Mucosa of rectum (tissue), 2 donors: ENCODE data around the gene HEATR9.

Experiments used
- H3K27ac ChIP-seq, 2 donors: one replicate each; pipeline ENCODE4 v1.7.0; 2013; ENCODE audit warnings: inconsistent platforms in 2 of 2, low read depth in 2 of 2, low read length in 2 of 2
- H3K27me3 ChIP-seq, 2 donors: one replicate each; pipeline ENCODE4 v1.7.0; 2013; ENCODE audit warnings: low read length in 2 of 2; ENCODE audit not compliant: control insufficient read depth in 2 of 2, insufficient read depth in 2 of 2
- H3K36me3 ChIP-seq, 2 donors: one replicate each; pipeline ENCODE4 v1.7.0; 2013; ENCODE audit warnings: low read length in 2 of 2; ENCODE audit not compliant: control insufficient read depth in 2 of 2, insufficient read depth in 2 of 2
- H3K4me1 ChIP-seq, 2 donors: one replicate each; pipeline ENCODE4 v1.7.0; 2013; ENCODE audit warnings: low read length in 2 of 2, mild to moderate bottlenecking in 1 of 2; ENCODE audit not compliant: control insufficient read depth in 2 of 2, insufficient read depth in 2 of 2
- H3K4me3 ChIP-seq, 2 donors: one replicate each; pipeline ENCODE4 v1.7.0; 2013; ENCODE audit warnings: low read length in 2 of 2
- H3K9ac ChIP-seq, 2 donors: one replicate each; pipeline ENCODE4 v1.7.0; 2013; ENCODE audit warnings: low read length in 2 of 2, low read depth in 1 of 2, mild to moderate bottlenecking in 1 of 2
- H3K9me3 ChIP-seq, 2 donors: one replicate each; pipeline ENCODE4 v1.7.0; 2013; ENCODE audit warnings: low read length in 2 of 2; ENCODE audit not compliant: control insufficient read depth in 2 of 2
- donor health status: healthy.
- donor health status: Normal muscosa, but diverticular disease.

Gene HEATR9

DNA sequence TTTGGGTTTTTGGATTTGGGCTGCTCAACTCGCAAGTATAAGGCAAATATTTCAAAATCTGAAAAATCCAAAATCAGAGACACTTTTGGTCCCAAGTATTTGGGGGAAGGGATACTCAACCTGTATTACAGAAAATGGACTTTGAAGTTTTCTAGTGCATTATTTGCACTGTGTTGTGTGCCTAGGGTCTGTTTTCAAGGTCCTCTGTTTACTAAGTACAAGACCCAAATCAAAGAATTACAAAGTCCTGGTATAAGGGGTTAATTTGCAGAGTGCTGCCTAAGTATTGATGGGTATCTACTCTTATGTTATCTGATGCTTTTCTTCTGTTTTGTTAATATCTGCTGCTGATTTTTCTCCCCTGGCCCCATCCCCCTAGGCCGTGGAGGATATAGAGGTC is 25.0 kb downstream of the HEATR9 start:
- Histone ChIP-seq H3K4me3 (no peak overlapping the region), H3K27ac (no peak overlapping the region), H3K27me3 (no peaks in the 10 kb centered on the region), H3K9ac (no peak overlapping the region), H3K9me3 (no peaks in the 10 kb centered on the region), H3K36me3 (peaks cover 59 to 73% of the 10 kb centered on the region in 2 donors), H3K4me1 (no peaks in the 10 kb centered on the region)

DNA sequence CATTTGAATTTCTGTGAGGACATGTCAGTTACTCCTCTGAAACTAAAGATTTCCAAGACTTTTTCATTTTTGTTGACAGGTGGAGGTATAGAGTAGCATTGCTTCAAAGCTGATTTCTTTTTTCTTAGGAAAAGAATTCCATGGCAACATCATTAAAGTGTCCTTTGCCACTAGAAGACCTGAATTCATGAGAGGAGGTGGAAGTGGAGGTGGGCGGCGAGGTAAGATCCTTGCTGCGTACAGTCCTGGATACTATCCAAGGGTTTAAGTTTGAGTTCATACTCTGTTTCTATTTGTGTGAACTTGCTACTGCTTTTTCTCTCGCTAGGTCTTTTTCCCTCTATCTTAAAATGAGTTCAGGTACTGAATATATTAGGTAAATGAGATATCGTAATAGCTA is 26.5 kb downstream of the HEATR9 start:
- Histone ChIP-seq H3K4me3 (no peak overlapping the region), H3K9ac (no peak overlapping the region), H3K27me3 (no peaks in the 10 kb centered on the region), H3K4me1 (no peaks in the 10 kb centered on the region), H3K9me3 (no peaks in the 10 kb centered on the region), H3K36me3 (peaks cover 57 to 75% of the 10 kb centered on the region in 2 donors), H3K27ac (no peak overlapping the region)

DNA sequence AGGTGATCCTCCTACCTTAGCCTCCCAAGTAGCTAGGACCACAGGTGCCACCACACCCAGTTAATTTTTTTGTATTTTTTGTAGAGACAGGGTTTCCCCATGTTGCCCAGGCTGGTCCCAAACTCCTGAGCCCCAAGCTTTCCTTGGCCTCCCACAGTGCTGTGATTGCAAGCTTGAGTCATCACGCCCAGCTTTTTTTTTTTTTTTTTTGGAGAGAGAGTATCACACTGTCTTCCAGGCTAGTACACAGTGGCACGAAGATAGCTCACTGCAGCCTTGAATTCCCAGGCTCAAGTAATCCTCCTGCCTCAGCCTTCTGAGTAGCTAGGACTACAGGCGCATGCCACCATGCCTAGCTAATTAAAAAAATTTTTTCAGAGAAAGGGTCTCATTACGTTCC is 27.2 kb downstream of the HEATR9 start:
- Histone ChIP-seq H3K4me3 (no peak overlapping the region), H3K4me1 (no peaks in the 10 kb centered on the region), H3K36me3 (peaks cover 63 to 73% of the 10 kb centered on the region in 2 donors), H3K9me3 (no peaks in the 10 kb centered on the region), H3K27ac (no peak overlapping the region), H3K9ac (no peak overlapping the region), H3K27me3 (no peaks in the 10 kb centered on the region)

DNA sequence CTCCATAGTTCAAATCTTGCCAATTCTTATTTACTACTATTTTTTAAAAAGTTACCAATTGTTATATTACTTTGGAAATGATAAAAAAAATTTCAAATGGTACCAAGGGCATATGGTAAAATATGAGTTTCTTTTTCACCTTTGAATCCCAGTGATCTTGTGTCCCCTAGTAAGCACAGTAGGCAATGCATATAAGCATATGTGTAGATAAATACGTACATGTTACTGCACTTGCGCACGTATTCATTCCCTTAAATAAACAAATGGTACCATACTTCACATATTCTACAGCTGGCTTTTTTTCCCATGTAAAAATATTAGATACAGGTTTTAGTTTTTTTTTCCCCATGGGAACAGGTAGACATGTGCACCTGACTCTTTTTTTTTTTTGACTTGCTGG is 27.6 kb downstream of the HEATR9 start:
- no peak overlapping the region for H3K27ac ChIP-seq
- H3K9ac ChIP-seq: no peak overlapping the region
- no peaks in the 10 kb centered on the region for H3K4me1 ChIP-seq
- H3K36me3 ChIP-seq: peaks cover 63 to 74% of the 10 kb centered on the region in 2 donors
- H3K27me3 ChIP-seq: no peaks in the 10 kb centered on the region
- H3K9me3 ChIP-seq: no peaks in the 10 kb centered on the region
- no peak overlapping the region for H3K4me3 ChIP-seq

DNA sequence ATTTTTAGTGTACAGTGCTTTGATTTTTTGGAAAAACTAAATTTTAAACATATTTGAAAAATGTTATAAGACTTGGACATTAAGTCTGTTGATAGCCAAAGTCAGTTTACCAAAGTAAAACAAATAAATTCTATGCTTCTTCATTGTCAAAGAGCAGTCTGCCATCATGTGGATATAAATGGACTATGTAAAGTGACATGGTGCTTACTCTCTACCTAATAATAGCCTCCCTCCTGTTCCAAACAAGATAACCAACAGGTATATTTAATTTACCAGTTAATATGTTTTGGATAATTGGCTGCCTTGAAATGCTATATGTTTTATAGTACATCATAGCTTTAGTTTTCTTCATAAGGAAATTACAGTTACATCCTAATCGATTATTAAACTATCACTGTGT is 43.5 kb downstream of the HEATR9 start:
- Histone ChIP-seq H3K4me1 (no peaks in the 10 kb centered on the region), H3K36me3 (peaks cover 37 to 49% of the 10 kb centered on the region in 2 donors)

DNA sequence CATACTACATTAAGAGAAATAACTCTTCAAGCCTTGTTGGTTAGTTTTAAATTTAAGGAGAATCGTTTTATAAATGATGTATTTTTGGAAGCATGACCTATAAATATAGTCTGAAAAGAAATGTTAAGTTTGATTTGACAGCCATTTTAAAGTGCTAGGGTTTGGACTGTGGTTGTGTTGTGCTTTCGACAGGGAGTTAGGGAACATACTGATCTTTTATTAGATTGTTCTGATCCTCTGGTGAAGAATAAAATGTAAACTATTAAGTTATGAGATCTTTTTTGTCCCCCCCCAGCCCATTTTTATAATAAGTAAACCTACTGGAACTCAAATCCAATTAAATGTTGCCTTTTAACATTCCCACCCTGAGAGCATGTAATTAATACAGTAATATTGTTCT is 47.4 kb downstream of the HEATR9 start:
- Histone ChIP-seq H3K4me3 (no peak overlapping the region), H3K4me1 (peaks cover 0 to 2% of the 10 kb centered on the region in 2 donors), H3K27ac (no peak overlapping the region), H3K9ac (no peak overlapping the region), H3K36me3 (peaks cover 32 to 36% of the 10 kb centered on the region in 2 donors), H3K9me3 (no peaks in the 10 kb centered on the region), H3K27me3 (no peaks in the 10 kb centered on the region)

More for the DNA sequence above, 43.5 kb downstream of the HEATR9 start:
- H3K27me3 ChIP-seq: no peaks in the 10 kb centered on the region
- no peak overlapping the region for H3K27ac ChIP-seq
- H3K9me3 ChIP-seq: no peaks in the 10 kb centered on the region
- H3K9ac ChIP-seq: no peak overlapping the region
- H3K4me3 ChIP-seq: no peak overlapping the region

DNA sequence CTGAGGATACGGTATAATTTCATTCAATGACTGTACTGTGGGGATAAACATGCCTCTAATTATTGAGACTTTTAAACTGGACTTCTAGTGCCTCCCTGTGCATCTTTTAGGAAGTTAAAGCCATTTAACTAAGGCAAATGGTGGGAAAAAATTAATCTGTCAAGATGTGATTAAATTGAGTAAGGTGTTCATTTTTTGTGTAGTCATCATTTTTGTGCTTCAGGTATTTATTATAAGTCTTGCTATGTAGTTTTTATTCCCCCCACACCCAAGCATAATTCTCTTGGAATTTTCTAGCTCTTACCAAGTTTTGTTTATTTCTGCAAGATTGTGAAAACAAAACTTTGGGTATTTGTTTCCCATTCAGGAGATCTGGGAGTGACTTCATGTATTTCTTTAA is 49.2 kb downstream of the HEATR9 start:
- H3K36me3 ChIP-seq: peaks cover 26 to 29% of the 10 kb centered on the region in 2 donors
- H3K9ac ChIP-seq: no peak overlapping the region
- no peaks in the 10 kb centered on the region for H3K27me3 ChIP-seq
- no peak overlapping the region for H3K4me3 ChIP-seq
- peaks cover 0 to 2% of the 10 kb centered on the region in 2 donors for H3K4me1 ChIP-seq
- H3K27ac ChIP-seq: no peak overlapping the region
- H3K9me3 ChIP-seq: no peaks in the 10 kb centered on the region

DNA sequence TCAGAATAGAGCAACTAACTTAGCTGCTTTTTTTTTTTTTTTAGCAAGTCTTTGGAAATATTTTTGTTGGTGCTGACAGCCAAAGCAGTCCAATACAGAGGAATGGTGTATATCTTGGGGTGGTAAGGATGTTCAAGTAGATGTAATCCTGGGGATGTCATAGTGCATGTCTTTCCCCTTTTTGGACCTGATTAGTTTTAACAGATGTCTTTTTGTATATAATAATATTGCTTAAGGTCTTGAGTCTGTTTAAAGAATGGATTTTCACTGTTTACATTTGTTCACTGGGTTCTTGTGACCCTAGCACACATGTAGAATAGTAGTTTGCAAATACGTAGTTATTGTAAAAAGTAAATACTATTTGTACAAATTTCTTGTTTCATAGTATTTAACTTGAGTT is 51.5 kb downstream of the HEATR9 start:
- H3K27ac ChIP-seq: no peak overlapping the region
- no peaks in the 10 kb centered on the region for H3K27me3 ChIP-seq
- H3K36me3 ChIP-seq: peaks cover 10 to 11% of the 10 kb centered on the region in 2 donors
- no peak overlapping the region for H3K9ac ChIP-seq
- no peak overlapping the region for H3K4me3 ChIP-seq
- no peaks in the 10 kb centered on the region for H3K9me3 ChIP-seq
- H3K4me1 ChIP-seq: peaks cover 0 to 2% of the 10 kb centered on the region in 2 donors

DNA sequence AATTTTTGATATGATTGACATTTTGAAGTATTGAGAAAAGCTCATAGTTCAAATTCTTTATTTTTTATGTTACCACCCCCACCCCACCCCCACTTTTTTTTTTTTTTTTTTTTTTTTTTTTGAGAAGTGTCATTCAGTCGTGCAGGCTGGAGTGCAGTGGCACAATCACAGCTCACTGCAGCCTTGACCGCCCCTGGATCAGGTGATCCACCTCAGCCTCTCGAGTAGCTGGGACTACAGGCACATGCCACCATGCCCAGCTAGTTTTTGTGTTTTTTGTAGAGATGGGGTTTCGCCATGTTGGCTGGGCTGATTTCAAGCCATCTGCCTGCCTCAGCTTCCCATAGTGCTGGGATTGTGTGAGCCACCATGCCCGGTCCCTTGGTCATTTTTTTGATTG is 52.0 kb downstream of the HEATR9 start:
- Histone ChIP-seq H3K4me3 (no peak overlapping the region), H3K9ac (no peak overlapping the region), H3K27me3 (no peaks in the 10 kb centered on the region), H3K27ac (no peak overlapping the region), H3K4me1 (peaks cover 0 to 2% of the 10 kb centered on the region in 2 donors), H3K36me3 (peaks cover 10 to 11% of the 10 kb centered on the region in 2 donors), H3K9me3 (no peaks in the 10 kb centered on the region)

DNA sequence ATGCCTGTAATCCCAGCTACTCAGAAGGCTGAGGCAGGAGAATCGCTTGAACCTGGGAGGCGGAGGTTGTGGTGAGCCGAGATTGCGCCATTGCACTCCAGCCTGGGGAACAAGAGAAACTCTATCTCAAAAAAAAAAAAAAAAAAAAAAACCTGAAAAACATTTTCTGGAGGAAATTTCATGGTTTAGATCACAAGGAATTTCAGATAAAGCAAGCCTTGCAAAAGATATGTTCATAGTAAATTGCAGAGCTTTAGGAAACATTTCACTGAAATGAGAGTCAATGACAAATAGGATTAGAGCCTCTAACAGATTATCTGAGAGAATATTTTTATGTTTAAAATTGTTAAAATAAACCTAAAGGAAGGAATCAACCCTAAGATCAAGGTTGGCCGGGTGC is 56.2 kb downstream of the HEATR9 start:
- Histone ChIP-seq H3K36me3 (peaks cover 0 to 3% of the 10 kb centered on the region in 2 donors), H3K4me3 (no peak overlapping the region), H3K4me1 (peaks cover 17 to 18% of the 10 kb centered on the region in 2 donors), H3K27me3 (no peaks in the 10 kb centered on the region), H3K9ac (no peak overlapping the region), H3K9me3 (no peaks in the 10 kb centered on the region), H3K27ac (no peak overlapping the region)

DNA sequence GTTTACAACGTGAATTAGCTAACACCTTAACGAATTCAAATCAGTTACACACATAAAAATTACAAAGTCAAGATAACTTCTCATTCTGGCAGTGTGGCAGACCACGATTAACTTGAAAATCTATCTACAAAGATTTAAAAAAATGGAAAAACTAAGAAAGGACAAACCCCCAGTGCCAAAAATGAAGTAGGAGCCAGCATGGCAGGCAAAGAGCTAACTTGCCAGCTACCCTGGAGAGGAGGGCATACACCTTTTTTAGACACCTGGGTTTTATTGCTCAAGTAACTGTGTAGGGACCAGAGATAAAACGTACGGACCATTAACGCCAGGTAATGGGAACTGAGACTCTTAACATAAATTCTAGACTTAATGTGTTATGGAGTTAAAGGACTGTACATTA is 56.9 kb downstream of the HEATR9 start:
- no peaks in the 10 kb centered on the region for H3K27me3 ChIP-seq
- H3K36me3 ChIP-seq: peaks cover 0 to 3% of the 10 kb centered on the region in 2 donors
- H3K4me1 ChIP-seq: peaks cover 16 to 17% of the 10 kb centered on the region in 2 donors
- no peak overlapping the region for H3K4me3 ChIP-seq
- no peaks in the 10 kb centered on the region for H3K9me3 ChIP-seq
- H3K9ac ChIP-seq: no peak overlapping the region
- H3K27ac ChIP-seq: no peak overlapping the region
